ENCODE results near the gene CDHR3. TPM values are rescaled to one million over a fixed set of nuclear protein-coding genes. Genes with fewer than 3 reads are reported as not detected.

The CDHR3 gene
- total RNA-seq, 1 experiment from 2014 or later: 4.0 TPM

- Mint-ChIP-seq H3K27ac (ENCODE audit: unreplicated experiment) (no peak overlapping the region), H3K36me3 (ENCODE audit: insufficient read depth, unreplicated experiment) (no peaks in the 10 kb centered on the region), H3K27me3 (ENCODE audit: unreplicated experiment) (peaks cover 41% of the 10 kb centered on the region), H3K4me1 (ENCODE audit: low read depth, unreplicated experiment) (no peaks in the 10 kb centered on the region), H3K4me3 (ENCODE audit: low read depth, unreplicated experiment) (no peak overlapping the region), H3K9me3 (ENCODE audit: low read depth, unreplicated experiment) (no peaks in the 10 kb centered on the region)
- CTCF ChIA-PET: interaction anchor here (0.7 to 0.8 kb wide), 2 partner anchors 8 to 541 kb away, joined by 4 to 7 read pairs; no protein-coding TSS in a partner anchor
- DNase-seq: no peak
- no TSS peak for BruUV-seq (replicated peaks)
- intact Hi-C loops (cut with micrococcal nuclease; ENCODE audit: unreplicated experiment): no loop called here
- TF ChIP-seq CTCF (IDR thresholded peaks at IDR 0.05; ENCODE audit: unreplicated experiment): no peak
Measured at GRCh38 chr7:106050746-106051117, 87.7 kb downstream of the CDHR3 start.

DNA sequence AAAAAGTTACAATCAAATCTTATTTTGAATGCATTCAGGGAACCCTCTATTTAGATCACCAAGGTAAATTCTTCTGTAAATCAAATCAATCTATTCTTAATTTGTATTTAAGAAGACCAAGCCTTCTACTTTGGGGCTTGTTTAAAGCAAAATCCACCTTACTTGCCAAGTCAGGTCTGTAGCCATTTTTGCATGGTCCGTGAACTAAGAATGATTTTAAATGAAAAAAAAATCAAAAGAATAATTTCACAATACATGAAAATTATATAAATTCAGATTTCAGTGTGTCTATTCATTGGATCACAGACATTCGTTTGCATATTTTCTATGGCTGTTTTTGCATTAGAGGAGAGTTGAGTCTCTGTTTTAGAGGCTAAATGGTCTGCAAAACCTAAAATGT lies 89.6 kb downstream of the CDHR3 start:
- Mint-ChIP-seq H3K4me3 (ENCODE audit: low read depth, unreplicated experiment) (no peak overlapping the region), H3K4me1 (ENCODE audit: low read depth, unreplicated experiment) (peaks cover 3% of the 10 kb centered on the region), H3K36me3 (ENCODE audit: insufficient read depth, unreplicated experiment) (no peaks in the 10 kb centered on the region), H3K27ac (ENCODE audit: unreplicated experiment) (no peak overlapping the region), H3K27me3 (ENCODE audit: unreplicated experiment) (peaks cover 36% of the 10 kb centered on the region), H3K9me3 (ENCODE audit: low read depth, unreplicated experiment) (no peaks in the 10 kb centered on the region)
- no peak for DNase-seq
- CTCF ChIA-PET: no interaction called here
- no peak for TF ChIP-seq CTCF (IDR thresholded peaks at IDR 0.05; ENCODE audit: unreplicated experiment)
- BruUV-seq (replicated peaks): no TSS peak
- intact Hi-C loops (cut with micrococcal nuclease; ENCODE audit: unreplicated experiment): no loop called here

- intact Hi-C loops (cut with micrococcal nuclease; ENCODE audit: unreplicated experiment): no loop called here
- CTCF ChIA-PET: no interaction called here
- Mint-ChIP-seq H3K4me3 (ENCODE audit: low read depth, unreplicated experiment) (no peak overlapping the region), H3K9me3 (ENCODE audit: low read depth, unreplicated experiment) (no peaks in the 10 kb centered on the region), H3K27me3 (ENCODE audit: unreplicated experiment) (peaks cover 36% of the 10 kb centered on the region), H3K36me3 (ENCODE audit: insufficient read depth, unreplicated experiment) (no peaks in the 10 kb centered on the region), H3K4me1 (ENCODE audit: low read depth, unreplicated experiment) (peaks cover 7% of the 10 kb centered on the region), H3K27ac (ENCODE audit: unreplicated experiment) (no peak overlapping the region)
- BruUV-seq (replicated peaks): no TSS peak
- TF ChIP-seq CTCF (IDR thresholded peaks at IDR 0.05; ENCODE audit: unreplicated experiment): no peak
- DNase-seq: no peak
Measured at GRCh38 chr7:106053109-106053508, 90.0 kb downstream of the CDHR3 start.

DNA sequence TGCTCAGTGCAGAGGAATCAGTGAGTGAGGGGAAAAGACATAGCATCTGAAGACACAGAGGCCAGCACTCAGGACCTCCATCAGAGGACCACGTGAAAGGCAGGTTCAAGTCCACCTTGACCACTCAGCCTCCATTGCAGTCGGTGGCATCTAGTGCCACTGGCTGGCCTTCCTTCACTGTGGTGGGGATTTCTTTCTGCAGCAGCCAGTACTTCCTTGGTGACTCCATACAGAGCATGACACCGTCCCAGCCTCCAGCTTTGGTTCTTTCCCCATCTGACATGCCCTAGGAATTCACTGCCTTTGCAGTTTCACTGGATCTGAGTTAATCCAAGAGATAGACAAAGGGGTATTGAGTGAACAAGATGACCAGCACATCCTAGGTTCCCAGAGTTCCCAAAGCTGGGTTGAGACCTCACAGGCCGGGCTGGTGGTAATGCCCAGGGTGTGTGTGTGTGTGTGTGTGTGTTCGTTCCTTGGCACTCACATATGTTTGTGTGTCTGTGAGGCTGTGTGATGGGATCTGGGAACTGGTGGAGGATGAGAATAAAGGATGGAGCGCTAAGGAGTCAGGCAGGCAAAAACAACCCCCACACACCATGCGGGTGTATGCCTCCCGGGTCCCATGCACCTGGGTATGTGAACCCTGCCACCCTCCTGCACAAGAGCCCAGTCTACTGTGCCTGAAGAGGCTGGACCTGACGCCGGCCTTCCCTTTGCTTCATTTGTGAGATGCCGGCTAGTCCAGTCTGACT lies 91.3 kb downstream of the CDHR3 start:
- Mint-ChIP-seq H3K4me3 (ENCODE audit: low read depth, unreplicated experiment) (no peak overlapping the region), H3K36me3 (ENCODE audit: insufficient read depth, unreplicated experiment) (no peaks in the 10 kb centered on the region), H3K4me1 (ENCODE audit: low read depth, unreplicated experiment) (peaks cover 16% of the 10 kb centered on the region), H3K9me3 (ENCODE audit: low read depth, unreplicated experiment) (no peaks in the 10 kb centered on the region), H3K27me3 (ENCODE audit: unreplicated experiment) (peaks cover 36% of the 10 kb centered on the region), H3K27ac (ENCODE audit: unreplicated experiment) (no peak overlapping the region)
- DNase-seq: no peak
- intact Hi-C loops (cut with micrococcal nuclease; ENCODE audit: unreplicated experiment): no loop called here
- BruUV-seq (replicated peaks): no TSS peak
- TF ChIP-seq CTCF (IDR thresholded peaks at IDR 0.05; ENCODE audit: unreplicated experiment): no peak
- CTCF ChIA-PET: interaction anchor here (0.6 to 2.0 kb wide), 2 partner anchors 99 to 1900 kb away, joined by 5 to 7 read pairs; no protein-coding TSS in a partner anchor
